Fibroblast of skin of left biceps (primary cell): ENCODE measurements around the gene KSR2.

Experiments used
- DNase-seq, 2 experiments: peaks; one replicate each; pipeline ENCODE4 v3.0.0-alpha.2; 2013; ENCODE audit warnings: low read depth in 2 of 2

The KSR2 gene

GRCh38 chr12:117530796-117531195 is 438.0 kb downstream of the KSR2 start:
- no peak for DNase-seq

DNA sequence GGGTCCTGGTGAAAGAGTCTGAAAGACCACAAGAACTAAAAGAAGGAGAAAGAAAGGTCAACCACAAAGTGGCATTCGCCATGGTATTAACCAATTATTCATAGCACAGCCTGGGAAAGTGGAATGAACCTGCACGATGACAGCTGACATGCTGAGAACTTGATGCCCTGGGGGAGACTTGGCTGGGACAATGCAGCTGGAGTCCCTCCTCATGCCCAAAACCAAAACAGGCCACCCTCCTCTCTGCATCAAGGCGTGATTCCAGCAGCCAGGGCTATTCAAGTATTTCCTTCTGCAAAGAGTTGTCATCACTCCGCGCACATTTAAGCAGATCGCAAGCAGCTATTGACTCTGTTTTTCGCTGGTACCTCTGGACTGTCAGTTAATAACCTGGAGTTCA is 440.3 kb downstream of the KSR2 start:
- no peak for DNase-seq

DNA sequence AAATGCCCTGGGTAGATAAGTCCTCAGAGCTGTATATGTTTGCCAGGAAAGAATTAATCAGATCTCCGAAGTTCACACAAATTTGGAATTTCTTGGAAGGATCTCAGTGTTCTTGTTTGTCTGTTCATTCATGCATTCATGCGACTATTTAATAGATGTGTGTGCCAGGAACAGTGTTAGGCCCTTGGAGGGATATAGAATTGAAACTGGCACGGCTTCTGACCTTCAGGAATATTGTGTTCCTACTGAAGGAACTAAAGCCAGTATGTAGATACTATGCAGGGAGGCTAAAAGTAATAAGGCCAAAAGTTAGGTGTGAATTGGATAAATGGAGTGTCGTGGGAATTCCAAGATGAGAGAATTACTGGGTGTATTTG is 441.3 kb downstream of the KSR2 start:
- DNase-seq, result no peak

DNA sequence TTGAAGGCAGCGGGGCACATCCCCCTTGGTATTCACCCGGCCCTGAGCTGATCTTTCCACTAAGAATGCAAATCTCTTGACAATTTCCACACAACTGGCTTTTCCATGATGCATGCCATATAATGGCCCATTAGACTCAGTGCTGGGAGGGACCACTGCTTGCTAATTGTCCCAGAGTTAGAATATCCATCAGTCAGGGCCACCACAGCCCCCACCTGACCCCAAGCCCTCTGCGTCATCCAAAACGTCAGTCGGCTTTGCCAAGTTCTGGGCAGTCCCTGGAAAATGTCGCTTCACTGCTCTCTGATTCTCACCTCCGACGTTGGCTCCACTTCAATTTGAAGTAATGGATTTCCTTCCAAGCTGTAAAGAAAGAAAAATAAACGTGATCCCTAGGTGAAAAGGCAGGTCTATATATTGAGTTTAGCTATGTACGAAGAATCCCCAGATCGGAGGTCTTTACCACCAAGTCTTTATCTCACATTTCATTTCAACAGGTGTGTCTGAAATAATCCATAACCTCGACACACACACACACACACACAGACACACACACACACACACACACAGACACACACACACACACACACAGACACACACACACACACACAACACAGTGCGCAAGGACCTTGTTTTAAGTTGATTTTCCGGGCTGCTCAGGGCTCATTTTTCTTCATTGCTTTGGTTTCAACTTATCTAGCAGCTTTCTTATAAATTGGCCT is 441.9 kb downstream of the KSR2 start:
- DNase-seq, result no peak

DNA sequence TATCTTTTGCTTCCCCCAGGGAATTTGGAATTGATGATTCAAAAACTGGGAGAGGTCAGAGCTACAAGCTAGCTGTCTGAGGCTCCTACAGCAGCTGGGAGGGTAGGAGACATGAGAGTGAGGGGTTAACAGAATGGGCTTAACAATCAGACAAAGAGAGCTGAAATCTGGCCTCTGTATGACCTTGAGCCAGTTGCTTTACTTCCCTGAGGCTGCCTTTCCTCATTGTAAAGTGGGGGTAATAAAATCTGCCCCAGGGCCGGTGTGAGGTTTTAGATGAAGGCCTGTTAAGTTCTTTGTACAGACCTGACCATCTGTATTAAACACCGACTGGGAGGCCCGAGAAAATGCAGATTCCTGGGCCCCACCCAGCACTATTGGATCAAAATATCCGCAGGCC is 443.0 kb downstream of the KSR2 start:
- DNase-seq, result no peak

DNA sequence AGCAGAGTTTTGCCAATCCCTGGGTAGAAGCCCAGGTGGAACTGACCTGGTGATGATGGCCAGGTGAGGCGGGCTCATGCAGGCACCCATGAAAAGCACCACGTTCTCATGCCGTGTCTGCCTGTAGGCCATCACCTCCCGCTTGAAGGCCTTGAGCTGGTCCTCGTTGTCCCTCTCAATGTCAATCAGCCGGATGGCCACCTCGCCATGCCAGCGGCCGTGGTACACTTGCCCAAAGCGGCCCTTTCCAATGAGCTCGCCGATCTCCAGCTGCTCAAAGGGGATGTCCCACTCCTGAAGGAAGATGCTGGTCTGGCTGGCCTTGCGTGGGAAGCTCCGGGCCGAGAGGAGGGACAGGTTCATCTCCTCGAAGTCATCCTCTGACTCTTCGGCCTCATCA is 444.0 kb downstream of the KSR2 start:
- no peak for DNase-seq

- DNase-seq, result no peak
Measured at GRCh38 chr12:117523971-117524370, 444.8 kb downstream of the KSR2 start.

GRCh38 chr12:117522559-117522958 is 446.2 kb downstream of the KSR2 start:
- no peak for DNase-seq

DNA sequence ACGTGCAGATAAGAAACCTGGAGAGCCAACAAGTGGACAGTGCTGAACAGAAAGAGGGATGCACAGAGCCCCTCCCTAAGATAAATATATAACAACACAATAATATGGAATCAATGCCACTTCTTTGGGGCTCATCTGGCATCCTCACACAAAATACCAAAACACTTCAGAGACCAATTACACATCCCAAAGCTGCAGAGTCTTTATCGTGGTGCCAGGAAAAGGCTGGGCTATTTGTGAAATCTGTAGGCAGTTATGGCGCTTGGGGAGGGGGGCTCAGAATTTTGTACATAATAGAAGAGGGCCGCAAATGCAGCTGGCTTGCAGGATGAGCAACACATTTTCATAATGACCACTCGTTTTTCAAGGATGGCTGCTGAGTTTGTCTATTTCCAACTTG is 446.9 kb downstream of the KSR2 start:
- no peak for DNase-seq

DNA sequence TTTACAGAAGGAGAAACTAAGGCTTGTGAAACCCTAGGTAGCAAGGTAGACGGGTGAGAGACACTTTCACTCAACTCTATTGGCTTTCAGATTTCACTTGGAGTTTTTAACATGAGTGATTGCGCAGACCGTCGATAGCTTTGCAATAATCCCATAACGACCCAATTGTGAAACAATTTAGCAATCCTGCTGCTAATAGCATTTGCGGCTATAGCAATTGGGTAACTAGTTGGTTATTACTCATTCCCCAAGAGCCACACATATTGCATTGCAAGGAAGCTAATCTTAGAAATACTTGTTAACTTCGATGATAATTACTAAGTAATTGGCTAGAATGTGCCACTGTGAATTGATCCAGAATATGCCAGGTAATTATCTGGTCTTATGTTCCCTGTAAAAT is 447.4 kb downstream of the KSR2 start:
- no peak for DNase-seq

- no peak for DNase-seq
Measured at GRCh38 chr12:117518594-117519270, 450.1 kb downstream of the KSR2 start.

- DNase-seq, result no peak
Measured at GRCh38 chr12:117517219-117517739, 451.5 kb downstream of the KSR2 start.

DNA sequence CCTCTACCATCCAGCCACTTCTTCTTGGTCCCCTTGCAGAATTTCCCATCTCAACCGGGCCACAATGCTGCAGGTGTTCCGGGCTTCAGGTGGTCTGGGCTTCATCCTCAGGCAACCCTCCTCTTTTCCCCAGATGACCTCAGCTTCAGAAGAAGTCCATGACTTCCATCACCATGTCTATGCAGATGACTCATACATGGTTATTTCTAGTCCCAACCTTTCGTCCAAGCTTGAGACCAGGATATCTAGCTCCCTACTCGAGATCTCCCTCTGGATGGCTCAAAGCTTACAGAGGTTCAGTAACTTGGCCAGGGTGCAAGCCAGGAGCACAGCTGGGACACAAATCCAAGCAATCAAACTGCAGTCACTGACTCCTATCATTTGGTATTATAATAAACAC is 452.8 kb downstream of the KSR2 start:
- DNase-seq, result no peak

DNA sequence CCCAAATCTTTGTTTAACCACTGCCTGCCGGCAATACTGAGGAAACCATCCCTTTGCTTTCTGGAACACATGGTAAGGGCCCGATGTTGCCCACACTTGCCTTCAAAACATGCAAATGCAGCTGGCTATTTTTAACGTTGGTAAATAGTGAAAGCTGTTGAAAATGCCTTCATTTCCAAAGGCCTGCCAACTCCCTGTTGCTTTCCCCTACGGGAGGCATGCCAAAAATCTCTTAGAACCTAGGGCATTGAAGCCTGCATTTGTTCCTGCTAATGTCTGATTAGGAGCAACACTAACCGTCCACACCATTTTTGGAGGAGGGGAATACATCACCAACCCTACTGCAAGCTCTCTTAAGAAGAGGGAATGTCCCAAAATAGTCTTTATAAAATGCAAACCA is 454.8 kb downstream of the KSR2 start:
- no peak for DNase-seq

GRCh38 chr12:117513353-117513752 is 455.4 kb downstream of the KSR2 start:
- DNase-seq, result no peak

GRCh38 chr12:117508468-117508867 is 460.3 kb downstream of the KSR2 start:
- no peak for DNase-seq

DNA sequence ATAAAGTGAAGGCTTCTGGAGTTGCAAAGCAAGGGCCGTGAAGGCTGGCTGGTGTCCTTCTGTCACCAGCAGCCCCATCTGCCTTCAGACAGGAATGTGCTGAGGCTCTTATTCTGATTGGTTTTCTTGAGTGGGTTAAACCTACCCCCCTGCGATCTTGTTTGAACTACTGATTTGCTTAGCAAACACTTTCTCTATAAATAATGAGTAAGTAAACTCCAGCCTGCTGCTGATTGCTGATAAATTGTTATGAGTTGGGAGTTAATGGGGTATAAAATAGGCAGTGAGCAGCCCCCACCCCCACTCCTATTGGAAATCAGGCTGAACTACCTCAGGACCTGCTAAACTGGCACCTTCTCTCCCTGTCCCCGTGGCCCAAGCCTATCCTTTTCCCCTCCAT is 461.2 kb downstream of the KSR2 start:
- DNase-seq, result no peak

DNA sequence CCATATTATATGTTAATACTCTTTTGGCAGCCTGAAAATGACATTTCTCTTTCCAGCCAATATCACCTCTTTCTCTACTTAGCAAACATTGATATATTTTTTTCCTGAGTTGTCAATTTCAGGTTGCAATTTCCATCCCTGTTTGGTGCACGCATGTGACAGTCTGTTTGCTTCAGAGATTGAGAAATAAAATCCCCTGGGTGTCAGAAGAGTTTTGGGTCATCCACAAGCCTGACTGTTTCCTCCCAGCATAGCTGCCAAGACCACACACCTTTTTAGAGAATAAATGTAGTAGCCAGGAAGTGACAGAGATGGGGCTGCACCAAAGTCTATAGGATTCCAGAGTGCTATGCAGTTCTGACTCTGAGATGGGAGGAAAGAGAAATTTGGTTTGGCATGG is 462.5 kb downstream of the KSR2 start:
- DNase-seq, result no peak

GRCh38 chr12:117502633-117503032 is 466.2 kb downstream of the KSR2 start:
- DNase-seq, result no peak

GRCh38 chr12:117502233-117502632 is 466.6 kb downstream of the KSR2 start:
- DNase-seq, result no peak

DNA sequence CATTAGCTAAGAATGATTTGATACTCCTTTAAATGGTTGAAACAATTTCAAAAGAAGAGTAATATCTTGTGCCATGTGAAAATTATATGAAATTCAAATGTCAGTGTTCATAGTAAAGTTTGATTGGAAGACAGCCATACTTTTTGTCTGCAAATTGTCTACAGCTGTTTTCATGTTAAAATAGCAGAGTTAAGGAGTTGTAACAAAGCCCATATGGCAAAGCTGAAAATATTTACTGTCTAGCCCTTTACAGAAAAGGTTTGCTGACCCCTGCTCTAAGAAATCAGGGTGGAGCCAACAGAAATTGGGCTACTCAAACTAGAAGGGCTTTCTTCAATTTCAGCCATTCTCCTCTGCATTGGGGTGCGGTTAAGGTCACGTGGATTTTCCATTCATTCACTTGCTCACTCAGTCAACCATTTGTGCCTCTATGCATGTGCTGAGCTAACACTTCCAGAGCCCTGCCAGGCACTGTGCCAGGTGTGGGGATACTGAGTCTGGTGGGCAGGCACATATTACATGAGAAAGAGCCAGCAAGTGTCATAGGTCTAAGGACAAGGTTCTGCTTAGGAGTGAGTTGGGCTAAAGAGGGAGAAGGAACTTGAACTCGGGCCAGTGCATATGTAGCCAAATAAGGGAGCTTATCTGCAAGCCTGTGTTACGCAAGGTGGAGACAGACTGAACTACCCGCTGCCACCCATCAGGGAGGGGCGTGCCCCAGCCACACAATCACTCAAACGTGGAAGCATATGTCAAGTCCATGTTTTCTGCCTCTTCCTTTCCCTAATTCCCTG is 467.5 kb downstream of the KSR2 start:
- DNase-seq, result no peak

GRCh38 chr12:117499759-117500485 is 468.9 kb downstream of the KSR2 start:
- DNase-seq, result no peak
